ENCODE data around the gene ZC3H12C.
"Not testable (repeated sequence)": the region's sequence is repeated elsewhere in the genome, so short reads cannot be mapped to it uniquely, and the experiment has no call there.

The ZC3H12C gene

GRCh38 chr11:110092515-110093406 lies at the start of gene ZC3H12C:
Gene ZC3H12C (plus strand): TSS chr11:110093392. CDS start chr11:110093412, 20 bp downstream.
- peak; percentile 73 for DNase-seq

DNA sequence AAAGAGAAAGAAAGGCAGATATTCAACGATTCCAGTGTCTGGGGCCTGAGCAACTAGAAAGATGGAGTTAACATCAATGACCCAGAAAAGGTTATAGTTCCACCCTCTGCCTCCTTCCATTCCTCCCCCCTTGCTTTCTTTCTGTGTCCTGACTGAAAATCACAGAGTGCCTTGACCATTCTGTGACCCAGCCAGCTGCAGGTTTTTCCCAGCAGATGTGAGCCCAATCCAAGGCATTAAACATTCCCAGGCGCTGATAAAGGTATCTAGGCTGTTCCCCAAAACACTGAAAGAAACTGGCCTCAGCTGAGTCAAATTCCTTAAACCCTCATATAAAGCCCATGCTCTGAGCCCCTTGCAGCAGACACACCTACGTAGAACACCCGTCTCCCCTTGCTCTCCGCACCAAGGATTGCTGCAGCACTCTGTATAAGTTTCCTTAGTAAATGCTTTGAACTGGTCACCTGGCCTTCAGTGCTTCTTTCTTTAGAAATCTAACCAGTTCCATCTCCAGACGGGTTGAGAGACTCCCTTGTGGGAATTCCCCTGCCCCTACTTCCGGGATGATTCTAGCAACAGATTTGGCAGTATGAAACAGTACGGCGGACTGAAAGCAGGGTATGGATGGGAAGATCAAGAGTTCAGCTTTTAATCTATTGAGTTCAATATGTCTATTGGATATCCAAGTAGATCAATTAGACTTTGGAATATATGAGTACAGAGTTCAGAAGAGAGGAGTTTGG lies 48.8 kb upstream of the ZC3H12C start:
- no peak for DNase-seq

GRCh38 chr11:110046775-110047380 lies 46.3 kb upstream of the ZC3H12C start:
- peak; percentile 23 for DNase-seq

GRCh38 chr11:110049501-110050200 lies 43.5 kb upstream of the ZC3H12C start:
- DNase-seq = no peak

- no peak for DNase-seq
Measured at GRCh38 chr11:110050201-110050506, 43.0 kb upstream of the ZC3H12C start.

DNA sequence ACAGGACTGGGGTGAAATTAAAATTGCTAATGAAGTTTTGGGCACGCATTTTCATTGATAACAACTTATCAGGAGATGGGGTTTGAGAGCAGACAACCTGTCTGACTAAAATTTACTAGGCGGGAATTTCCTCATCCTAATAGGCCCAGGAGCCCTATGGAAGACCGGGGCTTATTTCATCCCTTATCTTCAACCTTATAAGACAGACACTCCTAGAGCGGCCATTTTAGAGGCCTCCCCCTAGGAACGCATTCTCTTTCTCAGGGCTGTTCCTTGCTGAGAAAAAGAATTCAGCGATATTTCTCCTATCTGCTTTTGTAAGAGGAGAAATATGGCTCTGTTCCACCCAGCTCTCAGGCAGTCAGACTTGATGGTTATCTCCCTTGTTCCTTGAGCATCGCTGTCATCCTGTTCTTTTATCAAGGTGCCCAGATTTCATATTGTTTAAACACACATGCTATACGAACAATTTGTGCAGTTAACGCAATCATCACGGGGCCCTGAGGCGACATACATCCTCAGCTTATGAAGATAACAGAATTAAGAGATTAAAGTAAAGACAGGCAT lies 39.3 kb upstream of the ZC3H12C start:
- DNase-seq = no peak

DNA sequence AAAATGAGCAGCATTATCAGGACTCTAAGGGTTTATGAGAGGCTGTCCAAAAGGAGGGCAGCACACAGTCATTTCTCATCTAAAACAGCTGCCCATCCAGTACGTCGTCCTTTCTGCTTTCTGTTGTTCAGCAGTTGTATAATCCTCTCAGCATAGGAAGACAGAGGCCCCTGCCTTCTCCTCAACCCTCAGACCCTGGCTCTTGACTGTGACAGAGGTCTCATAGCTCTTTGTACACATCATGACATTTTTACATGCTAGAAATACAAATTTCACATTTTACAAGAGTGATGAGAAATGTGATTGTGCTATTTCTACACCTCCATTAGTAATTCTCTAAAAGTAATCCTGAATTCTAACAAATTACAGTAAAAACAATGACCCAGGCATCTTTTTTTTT lies 36.2 kb upstream of the ZC3H12C start:
- DNase-seq = no peak

GRCh38 chr11:110059706-110060463 lies 33.3 kb upstream of the ZC3H12C start:
- no peak for DNase-seq

GRCh38 chr11:110061296-110061695 lies 31.9 kb upstream of the ZC3H12C start:
- no peak for DNase-seq

GRCh38 chr11:110062247-110062646 lies 30.9 kb upstream of the ZC3H12C start:
- DNase-seq = no peak

GRCh38 chr11:110065189-110065588 lies 28.0 kb upstream of the ZC3H12C start:
- DNase-seq = no peak

DNA sequence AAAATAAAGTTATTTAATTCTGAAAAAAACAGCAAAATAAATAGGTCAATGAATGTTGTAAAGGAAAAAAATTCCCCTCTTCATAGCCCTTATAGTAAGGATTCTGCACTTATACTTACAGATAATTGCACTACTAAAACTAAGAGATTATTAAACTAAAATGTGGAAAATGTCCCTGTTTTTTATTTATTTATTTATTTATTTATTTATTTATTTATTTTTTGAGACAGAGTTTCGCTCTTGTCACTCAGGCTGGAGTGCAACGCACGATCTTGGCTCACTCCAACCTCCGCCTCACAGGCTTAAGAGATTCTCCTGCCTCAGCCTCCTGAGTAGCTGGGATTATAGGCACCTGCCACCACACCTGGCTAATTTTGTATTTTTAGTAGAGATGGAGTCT lies 25.2 kb upstream of the ZC3H12C start:
- not testable (repeated sequence) for DNase-seq

GRCh38 chr11:110069158-110069737 lies 23.9 kb upstream of the ZC3H12C start:
- peak; percentile 89 for DNase-seq

GRCh38 chr11:110070176-110070575 lies 23.0 kb upstream of the ZC3H12C start:
- DNase-seq = no peak

- no peak for DNase-seq
Measured at GRCh38 chr11:110071197-110071596, 22.0 kb upstream of the ZC3H12C start.

DNA sequence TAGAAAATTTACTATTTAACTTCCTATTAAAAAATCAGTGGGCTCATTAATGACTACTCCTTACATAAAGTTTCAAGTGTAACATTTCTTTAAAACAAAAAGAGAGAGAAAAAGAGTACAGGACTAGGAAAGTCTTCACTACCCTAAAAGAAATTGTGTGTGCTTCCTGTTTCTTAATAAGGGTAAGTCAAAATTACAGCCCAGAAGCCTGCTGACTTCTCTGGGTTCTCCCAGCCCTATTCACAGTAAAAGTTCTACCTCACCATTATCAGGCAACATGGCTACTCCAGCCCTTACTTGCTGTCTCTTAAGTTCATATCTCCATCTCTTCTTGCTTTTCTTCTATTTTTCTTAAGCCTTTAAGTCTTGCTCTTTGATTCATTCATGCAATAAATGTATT lies 20.3 kb upstream of the ZC3H12C start:
- DNase-seq = peak; percentile 43

GRCh38 chr11:110074499-110074898 lies 18.7 kb upstream of the ZC3H12C start:
- DNase-seq = no peak

- DNase-seq = no peak
Measured at GRCh38 chr11:110075105-110075846, 17.9 kb upstream of the ZC3H12C start.

- no peak for DNase-seq
Measured at GRCh38 chr11:110075847-110076208, 17.4 kb upstream of the ZC3H12C start.

GRCh38 chr11:110076371-110076965 lies 16.7 kb upstream of the ZC3H12C start:
- DNase-seq = peak; percentile 36

DNA sequence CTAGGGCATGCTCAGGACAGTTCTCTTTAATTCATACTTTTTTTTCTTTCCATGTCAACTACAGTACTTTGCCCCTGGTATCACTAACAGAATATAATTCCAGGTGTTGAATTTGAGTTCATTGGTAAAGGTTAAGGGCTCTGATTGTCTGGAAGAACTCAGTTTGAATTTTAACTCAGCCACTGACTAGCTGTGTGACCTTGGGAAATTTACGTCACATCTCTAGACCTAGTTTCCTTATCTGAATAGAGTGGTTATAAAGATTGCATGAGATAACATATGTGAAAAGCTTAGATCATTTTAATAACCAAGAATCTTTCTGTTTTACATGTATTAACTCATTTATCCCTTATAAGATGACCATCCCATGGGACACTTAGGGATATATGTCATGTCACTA lies 15.8 kb upstream of the ZC3H12C start:
- no peak for DNase-seq
